Measurements from ENCODE around the gene WNT1.

DNA sequence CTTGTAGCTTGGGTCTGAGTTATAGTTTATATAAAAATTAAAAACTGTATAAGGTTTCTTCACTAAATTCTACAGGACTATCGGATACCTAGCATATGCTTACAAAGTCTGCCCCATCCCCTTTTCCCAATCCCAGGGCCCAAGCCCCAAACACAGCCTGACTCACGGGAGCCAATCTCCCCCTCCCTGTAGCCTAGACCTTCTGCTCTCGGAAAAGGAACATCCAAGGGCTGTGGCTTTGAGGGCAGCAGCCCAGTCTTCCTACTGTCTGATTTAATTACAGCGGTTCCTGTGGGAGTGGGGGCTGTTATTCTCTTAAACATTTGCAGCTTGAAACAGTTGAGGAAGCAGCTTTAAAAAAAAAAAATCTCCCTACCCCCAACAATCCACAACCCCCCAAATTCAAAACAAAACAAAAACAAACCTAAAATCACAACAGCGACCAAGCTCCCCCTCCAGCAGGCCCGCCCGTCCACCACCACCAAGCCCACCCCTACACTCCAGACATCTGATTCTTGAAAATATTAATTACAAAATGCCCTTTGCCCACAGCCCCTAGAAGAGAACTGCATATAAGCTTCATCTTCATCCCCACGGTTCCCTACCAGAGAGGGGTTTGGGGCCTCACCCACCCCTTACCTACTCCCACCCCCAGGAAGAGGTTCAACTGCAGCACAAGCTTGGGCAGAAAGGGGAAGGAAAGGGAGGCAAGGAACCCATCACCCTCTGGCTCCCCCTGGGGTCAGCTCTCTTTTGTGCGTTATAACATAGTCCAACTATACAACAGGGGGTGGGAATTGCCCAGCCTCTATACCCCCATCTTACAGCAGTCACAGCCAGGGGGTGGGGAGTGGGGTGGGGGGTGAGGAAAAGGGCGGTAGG lies 41.6 kb downstream of the WNT1 start:
- TF ChIP-seq CTCF (IDR thresholded peaks at IDR 0.05) (no peak), EP300 (IDR thresholded peaks at IDR 0.05) (no peak), POLR2A (IDR thresholded peaks at IDR 0.05) (no peak)

Data from ovary (tissue), 3 donors.